Body of pancreas (tissue), 4 donors: ENCODE data around the gene PRSS12. TPM values are rescaled to one million over a fixed set of nuclear protein-coding genes. Genes with fewer than 3 reads are reported as not detected.

Source experiments
- ATAC-seq: fragments of 150-250 bp; one replicate; pipeline ENCODE4 v1.9.1; 2016
- DNase-seq, 4 donors: peaks; one replicate each; pipeline ENCODE4 v3.0.0-alpha.2; 2019
- H3K27ac ChIP-seq, 4 donors: fragments of 200-600 bp; sonication (generic); 1 replicate in 3 of 4; 2 replicates in 1 of 4; pipeline versions ENCODE4 v1.5.1 to v1.6.1; 2016 to 2019; ENCODE audit warnings: mild to moderate bottlenecking in 1 of 4, mixed read lengths in 1 of 4, moderate library complexity in 1 of 4
- H3K27me3 ChIP-seq, 2 donors: fragments of 200-600 bp; sonication (generic); one replicate each; pipeline ENCODE4 v1.6.0; 2016; ENCODE audit warnings: mild to moderate bottlenecking in 1 of 2
- H3K36me3 ChIP-seq, 2 donors: fragments of 200-600 bp; sonication (generic); replicated peaks in 1 of 2; 2 replicates each; pipeline ENCODE4 v1.5.1; 2016; ENCODE audit warnings: low read depth in 2 of 2; ENCODE audit not compliant: insufficient read depth in 1 of 2
- H3K4me1 ChIP-seq: fragments of 200-600 bp; sonication (generic); one replicate; pipeline ENCODE4 v1.6.0; 2016
- H3K4me3 ChIP-seq, 2 donors: fragments of 200-600 bp; sonication (generic); 1 replicate in 1 of 2; 2 replicates in 1 of 2; pipeline ENCODE4 v1.5.1; 2016 to 2019
- H3K9me3 ChIP-seq, 3 donors: fragments of 200-600 bp; sonication (generic); 1 replicate in 2 of 3; 2 replicates in 1 of 3; pipeline ENCODE4 v1.5.1; 2016
- CTCF ChIP-seq, 7 experiments: fragments of 450-650 bp in 4 of 7; fragments of 200-600 bp in 3 of 7; sonication (generic) in 3 of 7; IDR thresholded peaks; one replicate each; pipeline ENCODE4 v1.5.1; 2016 to 2019; ENCODE audit warnings: antibody characterized with exemption in 7 of 7
- POLR2A ChIP-seq, 3 donors: fragments of 450-650 bp; IDR thresholded peaks; one replicate each; pipeline ENCODE4 v1.6.1; 2016; ENCODE audit warnings: antibody characterized with exemption in 3 of 3, mild to moderate bottlenecking in 2 of 3
- WGBS, 2 donors: methylation state at CpG; one replicate each; pipeline ENCODE4 v1.1.5; 2017; 5-methylcytosine and 5-hydroxymethylcytosine counted together
- intact Hi-C: fragments of 100-400 bp; cut with DNase I; formaldehyde crosslinking; loops from one replicate; pipeline ENCODE4 v1.15.1; 2023
- small RNA-seq: library from RNA; depleted of rRNA; stranded (forward); fragments of <200 nt; gene quantifications from one replicate; pipeline ENCODE3, GENCODE V24; 2016
- total RNA-seq, 2 donors: library from RNA; depleted of rRNA; stranded (reverse); fragments of >200 nt; gene quantifications; one replicate each; pipeline ENCODE4 v1.1.0, GENCODE V29; 2016

PRSS12 gene
- total RNA-seq, 2 donors from 2014 or later, result 12.2 to 15.8 TPM

DNA sequence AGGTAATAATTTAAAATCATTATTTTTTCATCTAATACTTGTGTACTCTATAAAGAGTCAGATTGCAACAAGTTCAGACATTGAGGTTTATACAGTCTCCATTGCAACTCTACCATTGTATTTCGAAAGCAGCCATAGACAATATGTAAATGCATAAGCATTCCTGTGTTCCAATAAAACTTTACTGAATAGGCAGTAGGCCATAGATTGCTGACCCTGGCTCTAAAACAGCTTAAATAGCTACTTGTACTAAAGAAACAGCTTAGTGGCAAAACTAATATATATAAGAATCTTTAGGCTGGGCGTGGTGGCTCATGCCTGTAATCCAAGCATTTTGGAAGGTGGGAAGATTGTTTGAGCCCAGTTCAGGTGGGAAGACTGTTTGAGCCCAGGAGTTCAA lies 115.3 kb downstream of the PRSS12 start:
- Histone ChIP-seq H3K36me3 (no peaks in the 10 kb centered on the region), H3K4me3 (no peak overlapping the region), H3K4me1 (no peaks in the 10 kb centered on the region), H3K27ac (no peak overlapping the region), H3K9me3 (no peaks in the 10 kb centered on the region), H3K27me3 (no peaks in the 10 kb centered on the region)
- ATAC-seq (no peak), DNase-seq (no peak)
- 84 to 95% methylated on average over 2 of the region's 2 CpGs for WGBS, 2 donors
- intact Hi-C loops, result no loop called here
- TF ChIP-seq CTCF (IDR thresholded peaks at IDR 0.05), result no peak
- no peak for TF ChIP-seq POLR2A (IDR thresholded peaks at IDR 0.05)

DNA sequence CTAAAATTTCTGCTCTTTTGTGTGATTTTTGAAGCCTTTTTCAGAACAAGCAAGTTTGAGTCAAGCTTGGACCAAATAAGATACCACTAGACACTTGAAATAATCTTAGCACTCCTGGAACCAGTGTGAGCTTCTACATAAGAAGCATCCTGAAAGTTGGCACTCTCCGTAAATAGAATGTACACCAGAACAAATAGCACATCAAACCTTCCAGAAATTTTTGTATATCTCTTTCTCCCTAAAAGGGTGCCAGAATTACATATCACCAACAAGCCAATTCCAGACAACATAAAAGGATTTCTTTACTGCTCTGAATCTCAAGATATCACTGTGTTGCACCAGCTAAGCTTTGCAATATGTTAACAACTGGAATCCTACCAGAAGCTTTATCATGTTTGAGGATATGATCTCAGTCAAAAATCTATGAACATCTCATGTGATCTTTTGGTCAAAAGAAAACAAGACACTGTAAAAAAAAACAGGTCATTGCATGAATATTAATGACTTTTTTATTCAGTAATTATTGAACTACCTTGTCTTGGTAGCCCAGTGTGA lies 117.2 kb downstream of the PRSS12 start:
- 90 to 96% methylated on average over 1 of the region's 1 CpG for WGBS, 2 donors
- Histone ChIP-seq H3K4me1 (no peaks in the 10 kb centered on the region), H3K27ac (no peak overlapping the region), H3K9me3 (no peaks in the 10 kb centered on the region), H3K36me3 (no peaks in the 10 kb centered on the region), H3K4me3 (no peak overlapping the region), H3K27me3 (no peaks in the 10 kb centered on the region)
- TF ChIP-seq POLR2A (IDR thresholded peaks at IDR 0.05), result no peak
- TF ChIP-seq CTCF (IDR thresholded peaks at IDR 0.05), result no peak
- DNase-seq, result no peak
- intact Hi-C loops, result no loop called here
- ATAC-seq, result no peak

Small RNAs within 50 kb of the gene (small RNA-seq; reads per million reads assigned to genes)
- gene SNORA24, result not detected
